ENCODE results near the gene KCNH2.

The KCNH2 gene

DNA sequence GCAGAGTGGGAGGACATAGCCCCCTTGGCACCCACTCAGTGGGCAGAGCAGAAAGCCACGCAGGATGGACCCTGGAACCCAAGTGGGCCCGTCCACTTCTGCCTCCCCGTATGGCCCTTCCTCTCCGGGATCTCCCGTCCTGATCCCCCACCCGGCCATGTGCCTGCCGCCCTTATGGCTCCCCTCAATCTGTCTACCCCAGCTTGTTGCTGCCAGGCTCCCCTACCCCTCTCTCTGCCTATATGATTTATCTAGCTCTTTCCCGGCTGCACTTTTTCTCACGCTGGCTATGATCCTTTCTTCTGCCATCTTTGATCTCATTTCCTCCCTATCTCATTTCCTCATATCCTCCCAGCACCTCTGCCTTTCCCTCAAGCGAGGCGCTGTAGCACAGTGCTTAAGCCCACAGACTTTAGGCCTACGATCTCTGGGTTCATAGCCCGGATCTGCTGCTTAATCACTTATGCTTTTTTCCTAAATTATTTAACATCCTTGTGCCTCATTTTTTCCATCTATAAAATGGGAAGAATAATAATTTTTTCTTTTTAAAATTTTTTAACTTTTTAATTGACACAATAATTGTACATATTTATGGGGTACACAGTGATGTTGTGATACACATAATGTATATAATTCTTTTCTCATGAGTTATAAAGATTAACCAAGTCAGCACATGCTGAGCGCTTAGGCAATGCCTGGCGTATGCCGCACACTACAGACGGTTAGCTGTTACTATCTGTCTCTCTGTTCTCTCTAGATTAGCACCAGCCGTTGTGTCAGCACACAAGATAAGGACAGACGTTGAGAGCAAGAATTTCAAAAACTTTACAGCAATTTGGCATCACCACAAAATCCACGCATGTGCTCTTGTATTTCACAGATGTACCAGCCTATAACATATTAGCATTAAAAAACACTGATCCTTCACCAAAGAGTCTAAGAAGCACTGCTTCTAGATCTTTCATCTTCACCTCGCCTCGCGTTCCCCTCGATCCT, 18.1 kb downstream of the KCNH2 start:
- TF ChIP-seq, protein P1, sequence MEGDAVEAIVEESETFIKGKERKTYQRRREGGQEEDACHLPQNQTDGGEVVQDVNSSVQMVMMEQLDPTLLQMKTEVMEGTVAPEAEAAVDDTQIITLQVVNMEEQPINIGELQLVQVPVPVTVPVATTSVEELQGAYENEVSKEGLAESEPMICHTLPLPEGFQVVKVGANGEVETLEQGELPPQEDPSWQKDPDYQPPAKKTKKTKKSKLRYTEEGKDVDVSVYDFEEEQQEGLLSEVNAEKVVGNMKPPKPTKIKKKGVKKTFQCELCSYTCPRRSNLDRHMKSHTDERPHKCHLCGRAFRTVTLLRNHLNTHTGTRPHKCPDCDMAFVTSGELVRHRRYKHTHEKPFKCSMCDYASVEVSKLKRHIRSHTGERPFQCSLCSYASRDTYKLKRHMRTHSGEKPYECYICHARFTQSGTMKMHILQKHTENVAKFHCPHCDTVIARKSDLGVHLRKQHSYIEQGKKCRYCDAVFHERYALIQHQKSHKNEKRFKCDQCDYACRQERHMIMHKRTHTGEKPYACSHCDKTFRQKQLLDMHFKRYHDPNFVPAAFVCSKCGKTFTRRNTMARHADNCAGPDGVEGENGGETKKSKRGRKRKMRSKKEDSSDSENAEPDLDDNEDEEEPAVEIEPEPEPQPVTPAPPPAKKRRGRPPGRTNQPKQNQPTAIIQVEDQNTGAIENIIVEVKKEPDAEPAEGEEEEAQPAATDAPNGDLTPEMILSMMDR (IDR thresholded peaks at IDR 0.05; ENCODE audit: insufficient read depth, low read depth, low read length, missing control alignments) = no peak
- H3K4me3 ChIP-seq (ENCODE audit: low read depth, low read length) = no peak overlapping the region
- DNase-seq (ENCODE audit: low read depth) = no peak

- DNase-seq (ENCODE audit: low read depth) = no peak
- H3K4me3 ChIP-seq (ENCODE audit: low read depth, low read length) = no peak overlapping the region
- TF ChIP-seq, protein P1 (IDR thresholded peaks at IDR 0.05; ENCODE audit: insufficient read depth, low read depth, low read length, missing control alignments) = no peak
Measured at GRCh38 chr7:150959081-150959480, 19.0 kb downstream of the KCNH2 start.

- DNase-seq (ENCODE audit: low read depth) = no peak
- TF ChIP-seq, protein P1 (IDR thresholded peaks at IDR 0.05; ENCODE audit: insufficient read depth, low read depth, low read length, missing control alignments) = no peak
- no peak overlapping the region for H3K4me3 ChIP-seq (ENCODE audit: low read depth, low read length)
Measured at GRCh38 chr7:150958597-150958996, 19.5 kb downstream of the KCNH2 start.

DNA sequence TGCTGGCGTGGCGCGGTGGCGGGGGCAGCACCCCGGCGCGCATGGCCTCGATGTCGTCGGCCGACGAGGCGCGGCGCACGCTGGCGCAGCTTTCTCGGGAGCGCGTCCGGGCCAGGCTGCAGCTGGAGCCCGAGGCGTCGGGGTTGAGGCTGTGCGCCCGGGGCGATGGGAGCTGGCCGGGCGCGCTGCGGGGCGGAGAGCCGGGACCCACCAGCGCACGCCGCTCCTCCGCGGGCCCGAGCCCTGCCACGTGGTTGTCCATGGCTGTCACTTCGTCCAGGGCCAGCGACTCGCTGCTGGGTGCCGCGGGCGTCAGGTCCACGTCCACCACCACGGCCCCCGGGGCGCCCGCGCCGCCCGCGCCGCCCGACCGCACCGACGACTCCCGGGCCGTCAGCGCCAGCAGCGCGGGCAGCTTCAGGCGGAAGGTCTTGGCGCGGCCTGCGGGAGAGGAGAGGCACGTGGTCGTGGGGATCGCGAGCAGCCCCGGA, 20.0 kb downstream of the KCNH2 start:
- DNase-seq (ENCODE audit: low read depth) = no peak
- TF ChIP-seq, protein P1 (IDR thresholded peaks at IDR 0.05; ENCODE audit: insufficient read depth, low read depth, low read length, missing control alignments) = no peak
- no peak overlapping the region for H3K4me3 ChIP-seq (ENCODE audit: low read depth, low read length)

DNA sequence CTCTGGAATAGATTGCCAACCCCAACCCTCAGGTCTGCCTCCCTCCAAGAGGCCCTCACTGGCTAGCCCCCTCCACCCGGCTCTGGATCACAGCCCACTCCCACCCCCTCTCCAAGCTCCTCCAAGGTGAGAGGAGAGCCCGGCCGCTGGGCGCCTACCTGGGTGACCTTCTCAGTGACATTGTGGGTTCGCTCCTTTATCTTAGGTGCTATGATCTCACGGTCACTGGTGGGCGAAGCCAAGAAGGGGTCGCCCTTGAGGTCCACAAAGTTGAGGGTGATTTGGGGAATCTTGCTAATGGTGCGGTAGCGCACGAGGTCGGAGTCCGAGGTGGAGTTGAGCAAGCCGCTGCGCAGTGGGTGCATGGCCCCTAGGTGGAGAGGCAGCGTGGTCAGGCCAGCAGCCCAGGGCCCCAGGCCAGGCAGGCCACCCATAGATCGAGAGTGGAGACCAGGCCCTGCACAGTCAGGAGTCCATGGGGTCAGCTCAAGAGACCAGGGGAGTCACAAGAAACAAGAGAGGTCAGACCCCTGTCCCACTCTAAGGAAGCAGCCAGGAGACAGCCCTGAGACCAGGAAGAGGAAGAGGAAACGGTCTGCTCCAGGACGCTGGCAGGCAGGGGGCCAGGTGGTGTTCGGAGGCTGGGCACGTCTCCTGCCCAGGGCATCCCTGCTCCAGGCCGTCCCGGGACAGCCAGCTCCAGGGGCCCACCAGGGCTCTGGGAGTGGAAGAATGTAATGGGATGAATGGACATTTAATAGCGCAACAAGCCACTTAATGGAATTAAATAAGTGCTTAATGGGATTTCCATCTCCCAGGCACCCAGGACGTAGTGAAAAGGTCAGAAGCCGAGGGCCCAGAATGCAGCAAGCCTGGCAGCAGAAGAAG, 20.7 kb downstream of the KCNH2 start:
- TF ChIP-seq, protein P1 (IDR thresholded peaks at IDR 0.05; ENCODE audit: insufficient read depth, low read depth, low read length, missing control alignments) = no peak
- DNase-seq (ENCODE audit: low read depth) = no peak
- H3K4me3 ChIP-seq (ENCODE audit: low read depth, low read length) = no peak overlapping the region

DNA sequence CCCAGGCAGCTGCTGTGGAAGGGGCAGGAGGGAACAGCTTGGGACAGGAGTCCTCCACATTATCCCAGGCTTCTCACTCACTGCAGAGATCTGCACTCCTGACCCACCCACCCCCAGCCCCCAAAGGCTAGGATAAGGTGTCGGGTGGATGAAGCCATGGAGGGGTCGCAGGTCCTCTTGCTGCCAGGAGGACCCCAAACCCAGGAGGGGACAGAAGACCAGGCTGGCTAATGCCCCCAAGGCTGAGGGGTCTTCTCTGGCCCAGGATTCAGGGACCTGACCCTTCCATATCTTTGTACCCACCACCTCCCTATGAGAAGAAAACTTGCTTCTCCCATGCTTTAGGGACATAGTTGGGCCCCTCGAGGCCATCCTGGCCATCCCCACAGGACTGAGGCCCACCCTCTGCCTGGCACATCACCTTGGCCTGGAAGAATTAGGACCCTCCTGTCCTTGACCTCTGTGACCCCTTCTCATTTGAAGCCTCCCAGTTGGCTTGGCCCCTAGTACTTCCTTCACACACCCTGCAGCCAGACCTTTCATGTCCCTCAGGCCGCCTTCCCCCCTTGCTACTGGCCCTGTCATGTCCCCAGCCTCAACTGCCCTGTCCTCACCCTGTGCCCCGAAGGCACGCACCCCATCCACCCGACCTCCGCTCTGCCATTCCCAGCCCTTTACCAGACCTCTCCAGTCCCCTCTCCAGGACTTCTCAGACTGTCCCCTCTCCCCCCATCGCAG, 21.6 kb downstream of the KCNH2 start:
- H3K4me3 ChIP-seq (ENCODE audit: low read depth, low read length) = no peak overlapping the region
- TF ChIP-seq, protein P1 (IDR thresholded peaks at IDR 0.05; ENCODE audit: insufficient read depth, low read depth, low read length, missing control alignments) = no peak
- DNase-seq (ENCODE audit: low read depth) = no peak

Measured in GM12865 (cell line).